ENCODE data around the gene COL5A1.
"Not testable (repeated sequence)": the region's sequence is repeated elsewhere in the genome, so short reads cannot be mapped to it uniquely, and the experiment has no call there.

The COL5A1 gene

DNA sequence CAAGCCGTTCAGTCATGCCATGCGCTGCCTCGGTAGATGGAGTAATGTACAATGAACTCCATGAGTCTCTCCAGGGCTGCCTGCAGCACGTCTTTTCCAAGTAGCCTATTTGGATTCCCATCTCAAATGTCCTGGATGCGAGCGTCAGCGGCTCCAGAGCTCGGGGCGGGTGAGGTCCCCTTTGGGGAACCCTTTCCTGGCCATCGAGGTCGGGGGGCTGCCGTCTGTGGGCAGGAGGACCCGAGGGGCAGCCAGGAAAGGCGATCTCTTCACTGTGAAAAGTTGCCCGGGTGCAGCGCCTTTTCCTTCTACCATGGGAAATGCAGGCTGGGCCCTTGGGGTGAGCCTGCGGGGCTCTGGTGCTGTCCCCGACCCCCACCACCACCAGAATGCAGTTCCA is 202.1 kb downstream of the COL5A1 start:
- DNase-seq, result no peak

DNA sequence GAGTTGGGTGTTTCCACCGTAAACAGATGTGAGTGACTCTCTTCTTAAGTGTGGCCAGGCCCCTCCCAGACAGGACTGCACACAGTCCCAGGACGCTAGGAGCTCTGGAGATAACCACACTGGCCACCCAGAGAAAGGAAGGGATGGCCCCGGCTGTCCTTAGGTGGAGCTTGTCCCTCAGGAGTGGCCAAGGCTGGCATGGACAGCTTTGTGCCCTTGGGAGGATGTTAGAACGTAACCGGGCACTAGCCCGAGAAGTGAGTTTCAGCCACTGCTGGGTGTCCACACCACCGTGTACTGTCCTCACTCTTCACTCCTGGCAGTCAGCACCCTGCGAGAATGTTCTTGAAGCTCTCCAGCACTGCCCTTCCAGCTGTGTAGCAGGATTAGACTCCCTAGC is 203.2 kb downstream of the COL5A1 start:
- no peak for DNase-seq

DNA sequence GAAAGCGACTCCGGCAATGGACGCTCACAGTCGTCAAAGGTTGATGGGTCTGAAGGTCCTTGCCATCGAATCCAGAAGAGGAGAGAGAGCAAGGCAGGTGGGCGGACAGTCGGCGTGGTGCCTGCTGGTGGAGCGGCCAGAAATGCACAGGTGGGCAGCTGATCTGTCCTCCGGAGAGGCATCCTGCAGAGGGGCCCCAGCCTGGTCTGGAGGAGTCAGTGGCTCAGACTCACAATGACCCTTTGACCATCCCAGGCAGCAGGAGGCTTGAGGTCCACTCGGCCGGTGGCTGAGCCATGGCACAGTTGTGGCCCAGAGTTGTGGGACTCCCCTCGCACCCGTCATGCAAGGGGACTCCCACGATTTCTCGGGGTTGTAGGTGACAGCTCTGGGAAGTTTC is 204.6 kb downstream of the COL5A1 start:
- no peak for DNase-seq

DNA sequence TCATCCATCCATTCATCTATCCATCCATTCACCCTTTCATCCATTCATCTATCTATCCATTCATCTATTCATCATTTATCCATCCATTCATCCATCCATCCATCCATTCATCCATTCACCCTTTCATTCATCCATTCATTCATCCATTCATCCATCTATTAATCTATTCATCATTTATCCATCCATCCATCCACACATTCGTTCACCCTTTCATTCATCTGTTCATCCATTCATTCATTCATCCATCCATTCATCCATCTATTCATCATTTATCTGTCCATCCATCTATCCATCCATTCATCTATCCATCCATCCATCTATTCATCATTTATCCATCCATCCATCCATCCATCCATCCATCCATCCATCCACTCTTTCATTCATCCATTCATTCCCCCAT is 205.1 kb downstream of the COL5A1 start:
- DNase-seq, result no peak

DNA sequence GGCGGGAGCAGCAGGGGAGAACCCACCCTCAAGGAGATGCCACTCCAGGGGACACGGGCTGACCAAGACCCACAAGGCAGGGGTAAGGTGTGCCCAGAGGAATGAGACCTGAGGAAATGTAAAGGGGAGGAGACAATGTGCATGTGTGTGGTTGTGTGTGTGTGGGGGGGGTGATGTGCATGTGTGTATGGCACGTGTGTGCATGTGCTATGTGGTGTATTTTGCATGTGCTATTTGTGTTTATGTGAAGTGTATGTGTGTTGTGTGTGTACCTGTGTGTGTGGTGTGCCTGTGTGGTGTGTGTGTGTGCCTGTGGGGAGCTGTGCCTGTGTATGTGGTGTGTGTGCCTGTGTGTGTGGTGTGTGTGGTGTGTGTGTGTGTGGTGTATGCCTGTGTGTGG is 205.5 kb downstream of the COL5A1 start:
- no peak for DNase-seq

DNA sequence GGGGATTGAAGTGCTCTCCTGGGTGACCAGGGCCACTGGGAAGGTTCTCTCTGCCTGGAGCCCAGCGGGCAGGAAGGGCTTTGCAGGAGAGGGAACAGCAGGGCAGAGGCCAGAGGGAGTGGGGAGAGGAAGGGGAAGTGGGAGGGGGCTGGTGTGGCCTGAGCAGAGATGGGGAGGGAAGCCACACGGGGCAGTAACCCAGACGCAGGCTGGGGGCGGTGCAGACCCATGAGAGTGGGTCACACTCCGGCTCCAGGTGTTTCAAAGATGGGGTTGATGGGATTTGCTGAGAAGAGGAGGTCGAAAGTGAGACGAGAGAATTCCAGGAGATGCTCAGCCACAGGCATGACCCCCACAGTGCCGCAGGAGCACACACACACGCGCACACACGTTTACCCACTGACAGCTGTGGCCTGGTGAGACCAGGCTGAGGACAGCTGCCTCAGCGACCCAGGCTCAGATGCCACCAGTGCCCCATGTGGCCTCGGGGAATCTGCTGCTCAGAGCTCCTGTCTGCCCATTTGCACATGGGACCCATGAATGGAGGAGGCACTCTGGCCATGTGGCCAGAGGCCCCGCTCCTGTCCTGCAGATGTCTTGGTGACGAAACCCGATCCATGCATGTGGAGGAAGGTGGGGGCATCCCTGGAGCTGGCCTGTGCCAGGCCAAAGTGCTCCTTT is 206.3 kb downstream of the COL5A1 start:
- no peak for DNase-seq

DNA sequence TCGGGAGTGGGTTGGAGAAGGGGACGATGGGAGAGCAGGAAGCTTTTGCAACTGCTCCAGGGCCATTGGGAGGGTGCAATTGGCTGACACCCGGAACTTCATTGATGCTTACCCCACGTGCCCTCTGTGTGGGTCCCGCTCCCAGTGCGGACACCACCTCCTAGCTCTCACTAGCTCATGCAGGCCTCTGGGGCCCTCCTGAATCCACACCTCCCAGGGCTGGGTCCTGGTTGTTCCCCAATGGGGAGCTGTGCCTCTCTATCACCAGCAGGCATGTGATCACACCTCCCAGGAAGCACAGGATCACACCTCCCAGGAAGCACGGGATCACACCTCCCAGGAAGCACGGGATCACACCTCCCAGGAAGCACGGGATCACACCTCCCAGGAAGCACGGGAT is 206.9 kb downstream of the COL5A1 start:
- no peak for DNase-seq

DNA sequence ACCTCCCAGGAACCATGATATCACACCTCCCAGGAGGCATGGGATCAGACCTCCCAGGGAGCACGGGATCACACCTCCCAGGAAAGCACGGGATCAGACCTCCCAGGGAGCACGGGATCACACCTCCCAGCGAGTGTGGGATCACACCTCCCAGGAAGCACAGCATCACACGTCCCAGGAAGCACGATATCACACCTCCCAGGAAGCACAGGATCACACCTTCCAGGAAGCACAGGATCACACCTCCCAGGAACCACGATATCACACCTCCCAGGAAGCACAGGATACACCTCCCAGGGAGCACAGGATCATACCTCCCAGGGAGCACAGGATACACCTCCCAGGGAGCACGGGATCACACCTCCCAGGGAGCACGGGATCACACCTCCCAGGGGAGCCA is 209.0 kb downstream of the COL5A1 start:
- DNase-seq, result no peak

DNA sequence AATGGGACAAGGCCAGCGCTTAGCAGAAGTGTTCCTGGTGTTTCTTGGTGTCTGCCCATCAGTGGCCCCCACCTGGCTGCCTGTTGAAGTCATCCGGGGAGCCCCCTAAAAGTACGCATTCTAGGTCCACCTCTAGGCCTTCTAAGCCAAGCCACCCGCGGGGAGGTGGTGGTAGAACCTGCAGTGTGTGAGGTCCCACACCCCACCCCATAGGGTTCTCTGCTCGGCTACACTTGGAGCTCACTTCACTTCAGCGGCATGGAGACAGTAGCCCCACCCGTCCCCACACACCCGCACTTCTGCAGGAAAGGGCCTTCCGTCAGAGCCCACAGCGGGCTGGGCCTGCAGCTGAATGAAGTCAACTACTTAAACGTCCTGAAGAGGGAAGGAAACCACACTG is 209.4 kb downstream of the COL5A1 start:
- DNase-seq, result no peak

DNA sequence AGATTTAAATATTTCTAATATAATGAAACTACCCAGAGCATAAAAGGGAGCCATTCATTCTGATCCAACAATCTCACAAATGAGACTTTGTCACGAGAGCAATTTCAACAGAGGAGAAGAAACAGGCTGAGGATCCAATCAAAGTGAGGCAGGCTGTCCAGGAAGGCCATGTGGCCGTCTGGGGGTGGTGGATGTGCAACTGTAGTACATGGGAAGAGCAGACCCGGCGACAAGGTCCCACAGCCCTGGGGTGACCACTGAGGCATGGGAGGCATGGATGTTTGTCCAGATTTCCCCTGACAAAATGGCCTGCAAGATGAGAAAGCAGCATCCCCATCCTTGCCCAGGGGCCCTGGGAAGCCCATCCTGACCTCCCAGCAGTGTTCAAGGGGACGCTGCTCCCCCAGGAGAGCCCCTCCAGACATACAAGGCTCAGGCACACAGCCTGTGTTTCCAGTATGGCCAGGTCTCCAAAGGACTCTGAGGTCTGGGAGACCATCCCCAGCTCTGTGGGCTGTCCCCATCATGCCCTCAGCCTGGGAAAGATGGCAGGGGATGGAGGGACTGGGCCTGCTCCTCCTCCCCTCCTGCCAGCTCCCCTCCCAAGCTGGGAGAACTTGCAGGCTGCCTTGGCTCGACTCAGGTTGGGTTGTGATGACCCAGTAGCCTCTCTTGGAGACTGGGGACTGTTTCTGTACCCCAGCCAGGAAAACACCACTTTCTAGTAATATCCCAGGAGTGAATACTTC is 211.5 kb downstream of the COL5A1 start:
- DNase-seq, result no peak

DNA sequence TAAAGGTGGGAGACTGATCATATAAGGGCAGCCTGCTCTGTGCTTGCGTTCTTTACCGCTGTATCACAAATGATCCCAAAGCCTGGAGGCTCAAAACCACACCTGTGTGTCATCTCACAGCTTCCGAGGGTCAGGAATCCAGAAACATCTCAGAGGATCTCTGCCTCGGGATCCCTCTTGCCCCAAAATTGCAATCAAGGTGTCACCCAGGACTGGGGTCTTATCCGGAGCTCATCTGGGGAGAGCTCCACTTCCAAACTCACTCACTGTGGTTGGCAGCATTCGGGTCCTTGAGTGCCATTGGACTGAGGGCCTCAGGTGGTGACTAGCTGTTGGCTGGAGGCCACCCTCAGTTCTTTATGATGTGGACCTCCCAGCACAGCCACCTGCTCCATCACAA is 212.3 kb downstream of the COL5A1 start:
- no peak for DNase-seq

DNA sequence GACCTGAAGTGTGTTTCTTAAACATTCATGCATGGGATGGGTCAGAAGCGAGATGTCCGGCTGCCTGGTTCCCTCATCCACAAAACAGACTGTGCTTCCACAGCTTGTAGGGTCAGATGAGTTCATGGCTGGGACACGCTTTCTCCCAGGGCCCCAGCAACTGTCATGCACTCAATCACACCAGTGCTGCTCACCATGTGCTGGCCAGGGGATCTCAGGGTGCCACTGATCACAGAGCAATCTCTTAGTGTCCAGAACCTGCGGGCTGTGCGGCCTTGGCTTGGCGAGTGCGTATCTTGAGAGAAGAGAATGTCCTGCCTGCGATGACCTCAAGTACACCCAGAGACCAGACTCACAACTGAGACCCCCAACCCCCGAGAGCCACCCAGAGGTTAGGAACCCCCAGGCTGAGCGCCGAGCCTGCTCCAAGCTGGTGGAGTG is 213.0 kb downstream of the COL5A1 start:
- no peak for DNase-seq

DNA sequence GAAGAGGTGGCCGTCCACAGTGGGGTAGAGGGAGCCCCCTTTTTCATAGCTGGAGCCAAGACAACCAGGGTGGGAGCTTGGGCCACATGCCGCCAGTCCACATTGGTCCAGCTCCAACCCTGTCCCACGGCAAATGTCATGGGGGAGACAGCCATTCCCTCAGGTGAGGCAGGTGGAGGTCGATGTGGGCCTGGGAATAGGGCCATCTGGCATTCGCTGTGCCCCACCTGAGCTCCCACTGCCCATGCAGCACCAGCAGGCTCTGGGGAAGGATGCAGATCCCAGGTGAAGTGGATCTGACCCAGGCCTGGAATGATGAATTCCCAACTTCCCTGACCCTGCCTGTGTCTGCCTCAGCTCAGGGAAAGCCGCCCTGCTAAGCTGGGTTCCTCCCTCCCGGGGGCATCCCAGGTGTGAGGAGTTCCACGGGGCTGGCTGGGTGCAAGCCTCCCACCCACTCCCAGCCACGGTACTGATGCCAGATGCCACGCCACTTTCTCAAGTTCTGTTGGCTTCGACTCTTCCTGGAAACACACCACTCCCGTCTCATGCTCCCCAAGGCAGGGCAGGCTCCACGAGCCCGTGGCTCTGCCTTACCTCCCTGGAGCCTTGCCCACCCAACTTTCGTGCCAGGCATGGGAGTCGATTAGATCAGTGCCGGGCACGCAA is 213.8 kb downstream of the COL5A1 start:
- no peak for DNase-seq

DNA sequence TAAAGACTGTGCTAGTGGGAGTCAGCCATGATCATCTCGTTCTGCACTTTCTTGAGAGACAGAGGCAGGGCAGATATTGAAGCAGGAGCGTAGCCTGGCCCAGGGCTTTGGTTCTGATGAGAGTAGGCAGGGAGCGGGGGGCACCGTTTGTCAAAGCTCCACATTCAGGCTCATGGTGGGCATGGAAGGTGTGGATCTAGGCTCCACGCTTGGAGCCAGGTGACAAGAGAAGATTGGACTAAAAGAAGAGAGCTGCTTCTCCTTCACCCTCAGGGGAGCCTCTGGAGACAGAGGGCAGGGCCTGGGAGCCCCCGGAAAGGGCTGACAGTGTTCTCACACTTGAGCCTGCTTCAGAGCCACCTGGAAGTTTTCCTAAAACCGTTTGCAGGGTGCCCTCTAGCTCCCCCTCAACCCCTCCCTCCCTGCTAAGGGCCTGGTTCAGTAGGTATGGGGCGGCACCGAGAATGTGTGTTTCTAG is 214.3 kb downstream of the COL5A1 start:
- DNase-seq, result no peak

DNA sequence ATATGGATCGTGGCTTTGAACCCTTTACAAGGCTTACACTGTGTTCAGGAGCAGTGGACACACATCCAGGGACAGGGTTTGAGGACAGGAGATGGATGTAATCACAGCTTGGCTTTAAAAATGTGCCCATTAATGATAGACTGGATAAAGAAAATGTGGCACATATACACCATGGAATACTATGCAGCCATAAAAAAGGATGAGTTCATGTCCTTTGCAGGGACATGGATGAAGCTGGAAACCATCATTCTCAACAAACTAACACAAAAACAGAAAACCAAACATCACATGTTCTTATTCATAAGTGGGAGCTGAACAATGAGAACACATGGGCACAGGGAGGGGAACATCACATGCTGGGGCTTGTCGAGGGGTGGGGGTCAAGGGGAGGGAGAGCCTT is 215.8 kb downstream of the COL5A1 start:
- not testable (repeated sequence) for DNase-seq

DNA sequence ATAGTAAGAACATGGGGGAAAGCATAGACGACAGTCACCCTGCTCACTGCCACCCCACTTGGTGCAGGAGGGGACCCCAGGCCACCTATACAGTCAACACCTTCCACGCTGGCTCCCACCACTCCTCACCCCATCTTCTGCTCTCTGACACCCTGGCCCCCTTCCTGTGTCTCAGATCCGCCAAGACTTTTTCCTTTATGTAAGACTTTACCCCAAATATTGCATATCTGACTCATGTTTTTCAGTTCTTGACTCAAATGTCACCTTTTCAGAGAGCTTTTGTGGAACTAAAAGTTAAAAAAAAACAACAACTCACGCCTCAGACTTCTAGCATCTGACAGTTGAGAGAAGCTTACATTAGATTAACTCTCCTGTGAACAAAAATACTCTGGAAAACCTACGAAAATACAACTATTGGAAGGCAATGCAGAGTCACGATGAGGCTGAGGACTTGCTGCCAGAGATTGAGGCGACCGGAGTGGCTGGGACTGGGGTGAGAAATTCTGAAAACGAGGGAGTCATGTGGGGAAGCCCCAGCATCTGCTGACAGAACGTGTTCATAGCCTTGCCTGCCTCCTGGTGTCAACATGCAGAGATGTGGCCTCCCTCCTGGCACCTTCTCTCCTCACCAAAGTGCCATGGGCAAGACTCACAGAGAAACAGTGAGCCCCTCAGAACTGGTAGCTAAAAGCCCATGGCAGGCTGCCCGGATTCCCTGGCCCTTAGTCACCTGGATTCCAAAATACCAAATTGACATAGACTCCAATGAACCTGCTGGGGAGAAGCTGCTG is 216.6 kb downstream of the COL5A1 start:
- no peak for DNase-seq

DNA sequence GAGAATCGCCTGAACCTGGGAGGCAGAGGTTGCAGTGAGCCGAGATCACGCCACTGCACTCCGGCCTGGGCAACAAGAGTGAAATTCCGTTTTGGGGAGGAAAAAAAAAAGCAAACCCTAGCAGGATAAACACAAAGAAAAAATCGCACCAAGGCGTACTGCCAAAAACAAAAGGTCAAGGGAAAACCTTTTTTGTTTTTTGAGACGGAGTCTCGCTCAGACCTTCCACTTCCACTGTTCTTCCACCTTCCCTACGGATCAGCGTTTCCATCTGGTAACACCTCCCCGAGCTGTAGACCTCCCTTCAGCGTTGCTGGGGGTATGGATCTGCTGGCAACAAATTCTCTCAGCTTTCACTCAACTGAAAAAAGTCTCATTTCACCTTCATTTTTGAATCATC is 218.9 kb downstream of the COL5A1 start:
- DNase-seq, result no peak

DNA sequence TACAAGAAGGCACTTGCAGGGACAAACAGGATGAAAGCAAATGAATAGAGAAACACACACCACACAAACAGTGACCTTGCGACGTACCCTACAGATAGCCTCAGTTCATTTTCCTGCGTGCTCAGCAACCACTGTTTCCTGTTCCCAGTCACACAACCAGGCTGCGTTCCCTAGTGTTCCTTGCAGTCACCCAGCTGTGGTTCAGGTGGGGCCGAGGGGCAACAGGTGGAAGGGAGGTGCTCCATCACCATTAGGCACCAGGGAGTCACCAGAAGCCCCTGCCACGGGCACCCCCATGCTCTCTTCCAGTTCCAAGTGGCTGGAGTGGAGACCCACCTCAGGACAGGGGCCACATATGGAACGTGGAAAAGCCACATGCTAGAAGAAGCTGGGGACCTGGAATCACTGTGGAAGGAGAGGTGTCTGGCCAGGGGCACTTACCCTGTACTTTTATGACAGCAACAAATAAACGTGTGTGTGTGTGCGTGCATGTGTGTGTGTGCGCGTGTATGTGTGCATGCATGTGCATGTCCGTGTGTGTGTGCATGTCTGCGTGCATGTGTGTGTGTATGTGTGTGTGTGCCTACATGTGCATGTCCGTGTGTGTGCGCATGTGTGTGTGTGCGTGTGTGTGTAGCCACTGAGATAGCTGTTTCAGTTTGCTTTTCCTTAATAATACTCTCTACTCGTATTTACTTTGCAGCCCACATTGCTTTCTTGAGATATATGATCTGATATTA is 220.2 kb downstream of the COL5A1 start:
- no peak for DNase-seq

DNA sequence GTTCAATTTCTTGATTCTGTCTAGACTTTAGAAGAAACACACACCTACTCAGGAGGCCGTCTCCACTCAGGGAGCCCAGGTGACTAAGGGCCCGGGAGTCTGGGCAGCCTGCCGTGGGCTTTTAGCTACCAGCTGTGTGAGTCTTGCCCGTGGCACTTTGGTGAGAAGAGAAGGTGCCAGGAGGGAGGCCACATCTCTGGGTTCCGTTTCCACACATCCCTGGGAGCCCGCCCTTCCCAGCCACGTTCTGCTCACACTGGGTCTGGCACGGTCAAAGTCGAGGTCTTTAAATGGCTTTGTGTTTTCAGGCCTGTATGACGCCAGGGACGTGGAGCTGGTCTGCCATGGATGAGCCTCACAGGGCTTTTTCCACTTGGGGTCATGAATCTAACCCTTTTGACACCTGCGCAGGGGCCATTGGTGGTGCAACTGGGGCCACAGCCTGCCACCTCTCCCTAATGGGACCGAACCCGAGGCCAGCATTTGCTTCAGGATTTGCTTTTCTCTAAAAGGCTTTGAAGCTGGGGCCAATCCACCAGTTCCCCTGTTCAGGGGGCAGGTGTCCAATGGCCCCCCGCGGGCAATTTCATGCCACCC is 221.8 kb downstream of the COL5A1 start:
- DNase-seq, result no peak

DNA sequence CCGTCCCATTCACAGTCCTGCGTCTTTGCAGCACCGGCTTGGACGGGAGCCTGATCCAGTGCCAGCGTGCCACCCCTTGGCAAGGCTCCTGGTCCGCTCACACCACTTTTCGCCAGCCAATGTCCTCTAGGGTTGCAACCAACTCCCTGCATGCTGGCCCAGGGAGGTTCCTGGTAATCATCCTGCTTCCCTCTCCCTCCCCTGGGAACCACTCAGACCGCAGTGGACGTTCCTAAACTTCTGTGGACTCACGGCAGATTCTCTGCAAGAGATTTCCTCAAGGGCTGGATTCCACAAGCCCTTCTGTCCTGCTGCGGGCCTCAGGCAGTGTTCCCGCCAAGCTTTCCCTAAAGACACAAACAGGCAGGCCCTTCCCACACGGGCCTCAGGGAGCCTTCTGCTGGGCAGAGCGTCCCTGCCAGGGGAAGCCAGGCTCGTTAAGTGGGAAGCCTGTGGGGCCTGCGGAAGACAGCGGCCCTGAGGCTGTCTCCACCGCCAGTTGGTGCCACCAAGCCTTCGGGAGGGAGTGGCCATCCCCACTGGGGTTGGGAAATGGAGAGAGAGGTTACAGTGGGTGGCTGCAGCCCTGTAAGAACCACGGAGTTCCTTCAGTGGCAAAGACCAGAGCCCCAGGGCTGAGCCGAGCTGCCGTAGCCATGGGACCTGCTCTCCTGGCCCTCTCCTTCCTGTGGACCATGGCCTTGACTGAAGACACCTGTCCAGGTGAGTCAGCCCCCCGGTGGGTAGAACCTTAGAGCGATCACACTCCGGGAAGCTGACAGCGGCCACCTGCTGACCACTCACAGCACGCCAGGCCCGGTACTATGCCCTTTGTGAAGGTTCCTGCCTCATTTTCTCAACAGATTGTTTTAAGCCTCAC is 222.6 kb downstream of the COL5A1 start:
- no peak for DNase-seq

DNA sequence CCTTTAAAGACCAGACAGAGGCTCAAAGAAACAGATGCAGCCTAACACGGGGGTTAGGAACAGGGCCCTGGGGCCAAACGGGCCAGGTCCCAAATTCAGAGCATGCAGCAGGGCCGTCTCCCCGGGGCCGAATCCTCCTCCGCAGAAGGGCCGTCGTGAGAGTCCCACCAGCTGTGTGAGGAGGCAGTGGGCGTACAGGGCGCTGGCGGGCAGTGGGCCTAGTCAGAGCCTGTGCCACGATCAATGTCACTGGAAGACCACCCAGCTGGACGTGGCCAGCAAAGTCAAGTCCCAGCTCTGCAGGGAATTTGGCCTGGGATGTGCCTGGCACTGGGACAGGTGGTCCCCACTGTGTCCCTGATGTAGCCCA is 223.2 kb downstream of the COL5A1 start:
- DNase-seq, result no peak
